Measurements from ENCODE around the gene NSMF.

DNA sequence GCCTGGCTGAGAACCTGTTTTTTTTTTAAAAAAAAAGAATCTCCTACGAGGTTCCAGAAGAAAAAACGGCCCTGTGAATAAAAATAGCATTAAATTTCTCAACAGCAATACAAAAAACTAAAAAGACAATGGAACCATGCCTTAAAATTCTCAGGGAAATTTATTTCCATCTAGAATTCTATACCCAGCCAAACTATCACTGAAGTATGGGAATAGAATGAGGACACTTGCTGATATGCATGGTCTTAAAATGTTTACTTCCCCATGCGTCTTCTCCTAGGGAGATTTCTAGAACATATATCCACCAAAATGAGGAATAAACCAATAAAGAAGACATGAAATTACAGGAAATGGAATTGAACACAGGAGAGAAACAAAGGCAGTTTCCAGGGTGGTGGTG, 16.5 kb upstream of the NSMF start:
- TF ChIP-seq, protein P1, sequence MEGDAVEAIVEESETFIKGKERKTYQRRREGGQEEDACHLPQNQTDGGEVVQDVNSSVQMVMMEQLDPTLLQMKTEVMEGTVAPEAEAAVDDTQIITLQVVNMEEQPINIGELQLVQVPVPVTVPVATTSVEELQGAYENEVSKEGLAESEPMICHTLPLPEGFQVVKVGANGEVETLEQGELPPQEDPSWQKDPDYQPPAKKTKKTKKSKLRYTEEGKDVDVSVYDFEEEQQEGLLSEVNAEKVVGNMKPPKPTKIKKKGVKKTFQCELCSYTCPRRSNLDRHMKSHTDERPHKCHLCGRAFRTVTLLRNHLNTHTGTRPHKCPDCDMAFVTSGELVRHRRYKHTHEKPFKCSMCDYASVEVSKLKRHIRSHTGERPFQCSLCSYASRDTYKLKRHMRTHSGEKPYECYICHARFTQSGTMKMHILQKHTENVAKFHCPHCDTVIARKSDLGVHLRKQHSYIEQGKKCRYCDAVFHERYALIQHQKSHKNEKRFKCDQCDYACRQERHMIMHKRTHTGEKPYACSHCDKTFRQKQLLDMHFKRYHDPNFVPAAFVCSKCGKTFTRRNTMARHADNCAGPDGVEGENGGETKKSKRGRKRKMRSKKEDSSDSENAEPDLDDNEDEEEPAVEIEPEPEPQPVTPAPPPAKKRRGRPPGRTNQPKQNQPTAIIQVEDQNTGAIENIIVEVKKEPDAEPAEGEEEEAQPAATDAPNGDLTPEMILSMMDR (optimal IDR thresholded peaks at IDR 0.05 in 1 of 3, IDR thresholded peaks at IDR 0.05 in 1 of 3, conservative IDR thresholded peaks at IDR 0.05 in 1 of 3; ENCODE audit: extremely low read depth in 1 of 3, insufficient read depth in 2 of 3, low read length in 3 of 3) = no peak
- no peak for TF ChIP-seq EZH2 (IDR thresholded peaks at IDR 0.05; ENCODE audit: low read length)

Measured in keratinocyte (primary cell).